IMR-90 (cell line): ENCODE data around the gene TOR3A. TPM values are rescaled to one million over a fixed set of nuclear protein-coding genes. Genes with fewer than 3 reads are reported as not detected.

Experiments
- ATAC-seq: fragments of 200-7000 bp; cut with Tn5 transposase; 2 replicates; pipeline ENCODE4 v1.9.1; 2020; ENCODE audit warnings: low read depth, mild to moderate bottlenecking, moderate library complexity
- BruUV-seq: library from RNA; stranded (reverse); fragments of 400-500 nt; replicated peaks from 2 replicates; lab custom pipeline; 2021; lab: Mats Ljungman, UMichigan
- CTCF ChIA-PET: fragments of 300-600 bp; formaldehyde crosslinking; extraction: SDS; loops from one replicate; lab custom pipeline; 2021; ENCODE audit warnings: antibody characterized with exemption; lab: Yijun Ruan, JAX
- POLR2A ChIA-PET: fragments of 300-600 bp; sonication (Branson Sonifier 250); formaldehyde crosslinking; loops from one replicate; lab custom pipeline; 2022; ENCODE audit warnings: antibody characterized with exemption; ENCODE audit not compliant: unreplicated experiment; lab: Charles Lee
- DNase-seq: peaks from one replicate; pipeline ENCODE4 v3.0.0; 2013
- H2AFZ ChIP-seq: replicated peaks from 2 replicates; pipeline ENCODE3; 2013; ENCODE audit warnings: low read length, mild to moderate bottlenecking; ENCODE audit not compliant: poor library complexity
- H2AK5ac ChIP-seq: 2 replicates; pipeline ENCODE4 v1.6.1; 2013; ENCODE audit warnings: low read depth, low read length, inconsistent platforms
- H2AK9ac ChIP-seq: replicated peaks from 2 replicates; pipeline ENCODE3; 2013; ENCODE audit warnings: mild to moderate bottlenecking, low read depth, low read length, moderate library complexity; ENCODE audit not compliant: poor library complexity
- H2BK120ac ChIP-seq: 2 replicates; pipeline ENCODE4 v1.6.1; 2013; ENCODE audit warnings: low read depth, low read length, inconsistent platforms
- H2BK15ac ChIP-seq: 3 replicates; pipeline ENCODE4 v1.6.1; 2013; ENCODE audit warnings: low read depth, low read length, inconsistent platforms
- H2BK20ac ChIP-seq: 2 replicates; pipeline ENCODE4 v1.6.1; 2013; ENCODE audit warnings: low read depth, mild to moderate bottlenecking, inconsistent platforms, low read length, moderate library complexity
- H2BK5ac ChIP-seq: 2 replicates; pipeline ENCODE4 v1.6.1; 2013; ENCODE audit warnings: mild to moderate bottlenecking, low read depth, low read length, inconsistent platforms; ENCODE audit not compliant: poor library complexity, severe bottlenecking
- H3K14ac ChIP-seq: replicated peaks from 2 replicates; pipeline ENCODE4 v1.6.1; 2013; ENCODE audit warnings: low read depth, low read length, inconsistent platforms
- H3K18ac ChIP-seq: 2 replicates; pipeline ENCODE4 v1.6.1; 2013; ENCODE audit warnings: low read depth, low read length, control low read depth
- H3K23ac ChIP-seq: 2 replicates; pipeline ENCODE4 v1.6.1; 2013; ENCODE audit warnings: low read depth, low read length, inconsistent platforms
- H3K27ac ChIP-seq: 2 replicates; pipeline ENCODE4 v1.5.1; 2013; ENCODE audit warnings: mild to moderate bottlenecking, control low read depth, low read length; ENCODE audit not compliant: insufficient read depth
- H3K27me3 ChIP-seq: 2 replicates; pipeline ENCODE4 v1.6.1; 2013; ENCODE audit warnings: low read length; ENCODE audit not compliant: control insufficient read depth, insufficient read depth
- H3K36me3 ChIP-seq: 2 replicates; pipeline ENCODE4 v1.6.1; 2013; ENCODE audit warnings: low read length, mixed read lengths; ENCODE audit not compliant: control insufficient read depth, insufficient read depth
- H3K4ac ChIP-seq: 2 replicates; pipeline ENCODE4 v1.6.1; 2013; ENCODE audit warnings: low read depth, low read length, inconsistent platforms
- H3K4me1 ChIP-seq: 2 replicates; pipeline ENCODE4 v1.6.1; 2013; ENCODE audit warnings: low read length, mixed read lengths; ENCODE audit not compliant: control insufficient read depth, insufficient read depth
- H3K4me2 ChIP-seq: 2 replicates; pipeline ENCODE4 v1.6.1; 2013; ENCODE audit warnings: low read depth, mild to moderate bottlenecking, control low read depth, low read length, moderate library complexity
- H3K4me3 ChIP-seq: 2 replicates; pipeline ENCODE4 v1.5.1; 2013; ENCODE audit warnings: low read depth, mild to moderate bottlenecking, control low read depth, low read length, moderate library complexity; ENCODE audit not compliant: insufficient read depth
- H3K56ac ChIP-seq: 2 replicates; pipeline ENCODE4 v1.6.1; 2013; ENCODE audit warnings: low read length, inconsistent platforms; ENCODE audit not compliant: insufficient read depth; ENCODE audit errors: extremely low read depth
- H3K79me1 ChIP-seq, 2 experiments: 2 replicates each; pipeline ENCODE4 v1.6.1; 2013; ENCODE audit warnings: low read length in 2 of 2, inconsistent platforms in 1 of 2, low read depth in 1 of 2
- H3K9ac ChIP-seq: 2 replicates; pipeline ENCODE4 v1.6.1; 2013; ENCODE audit warnings: low read depth, low read length, control low read depth
- H3K9me1 ChIP-seq: 2 replicates; pipeline ENCODE4 v1.6.1; 2013; ENCODE audit warnings: low read length, inconsistent platforms; ENCODE audit not compliant: insufficient read depth
- H3K9me3 ChIP-seq: 2 replicates; pipeline ENCODE4 v1.6.1; 2013; ENCODE audit warnings: low read length; ENCODE audit not compliant: control insufficient read depth, insufficient read depth
- H4K20me1 ChIP-seq: 2 replicates; pipeline ENCODE4 v1.6.1; 2013; ENCODE audit warnings: low read length, inconsistent platforms; ENCODE audit not compliant: insufficient read depth
- H4K5ac ChIP-seq: 2 replicates; pipeline ENCODE4 v1.6.1; 2013; ENCODE audit warnings: mild to moderate bottlenecking, low read depth, low read length, control low read depth
- H4K8ac ChIP-seq, 2 experiments: 2 replicates each; pipeline ENCODE4 v1.6.1; 2013; ENCODE audit warnings: low read depth in 2 of 2, low read length in 2 of 2, control low read depth in 1 of 2, inconsistent platforms in 1 of 2
- H4K91ac ChIP-seq: 2 replicates; pipeline ENCODE4 v1.6.1; 2013; ENCODE audit warnings: low read depth, low read length, inconsistent platforms; ENCODE audit not compliant: insufficient read depth
- BHLHE40 ChIP-seq: fragments of 150-350 bp; IDR thresholded peaks from 2 replicates; pipeline ENCODE4 v1.6.1; 2016; ENCODE audit warnings: mild to moderate bottlenecking, low read depth, low read length
- CEBPB ChIP-seq: IDR thresholded peaks from 2 replicates; pipeline ENCODE4 v1.6.1; 2012; ENCODE audit warnings: low read depth, low read length, improper control_type of control experiment
- FOS ChIP-seq: fragments of 150-350 bp; IDR thresholded peaks from 2 replicates; pipeline ENCODE4 v1.6.1; 2016; ENCODE audit warnings: low read depth, low read length
- MAZ ChIP-seq: IDR thresholded peaks from 2 replicates; pipeline ENCODE4 v1.6.1; 2012; ENCODE audit warnings: low read depth, mild to moderate bottlenecking, low read length, improper control_type of control experiment, moderate library complexity, borderline replicate concordance
- MXI1 ChIP-seq: IDR thresholded peaks from 2 replicates; pipeline ENCODE4 v1.6.1; 2012; ENCODE audit warnings: low read depth, mild to moderate bottlenecking, low read length, moderate library complexity, borderline replicate concordance
- NFE2L2 ChIP-seq: fragments of 150-350 bp; IDR thresholded peaks from 2 replicates; pipeline ENCODE4 v1.6.1; 2016; ENCODE audit warnings: low read depth, mild to moderate bottlenecking, low read length
- SMC3 ChIP-seq: fragments of 150-350 bp; IDR thresholded peaks from 2 replicates; pipeline ENCODE4 v1.6.1; 2016; ENCODE audit warnings: low read depth, mild to moderate bottlenecking, antibody characterized with exemption, low read length, moderate library complexity
- WGBS, 2 experiments: methylation state at CpG; one replicate each; pipeline versions ENCODE4 v1.1.5 to v1.1.7; 2013; ENCODE audit warnings: missing lambda C conversion rate in 2 of 2; ENCODE audit not compliant: insufficient read length in 1 of 2; ENCODE audit errors: extremely low coverage in 2 of 2; 5-methylcytosine and 5-hydroxymethylcytosine counted together
- dilution Hi-C: fragments of 300-500 bp; cut with HindIII; formaldehyde crosslinking; loops from one replicate; pipeline ENCODE4 v1.14.3; 2018; ENCODE audit warnings: low sequenced_read_pairs; ENCODE audit not compliant: unreplicated experiment
- in situ Hi-C: fragments of 300-500 bp; cut with MboI; formaldehyde crosslinking; loops from 3 replicates; pipeline ENCODE4 v1.14.3; 2019; ENCODE audit warnings: low sequenced_read_pairs, inconsistent platforms, mixed read lengths
- intact Hi-C: fragments of 100-400 bp; cut with micrococcal nuclease; formaldehyde crosslinking; loops from 2 replicates; pipeline ENCODE4 v1.10.0; 2022
- polyA plus RNA-seq, 3 experiments: library from polyadenylated mRNA; depleted of rRNA; stranded (reverse); fragments of >200 nt; gene quantifications; 2 replicates each; pipeline ENCODE4 v1.2.3, GENCODE V29; 2012; ENCODE audit warnings: low replicate concordance in 1 of 3
- total RNA-seq: library from RNA; depleted of rRNA; stranded (reverse); fragments of >200 nt; gene quantifications from 2 replicates; pipeline ENCODE4 v1.2.3, GENCODE V29; 2012

The TOR3A gene
- total and polyA plus RNA-seq, 2 of the 4 experiments (the other 2 are of a cell fraction), result 16.8 to 22.2 TPM

DNA sequence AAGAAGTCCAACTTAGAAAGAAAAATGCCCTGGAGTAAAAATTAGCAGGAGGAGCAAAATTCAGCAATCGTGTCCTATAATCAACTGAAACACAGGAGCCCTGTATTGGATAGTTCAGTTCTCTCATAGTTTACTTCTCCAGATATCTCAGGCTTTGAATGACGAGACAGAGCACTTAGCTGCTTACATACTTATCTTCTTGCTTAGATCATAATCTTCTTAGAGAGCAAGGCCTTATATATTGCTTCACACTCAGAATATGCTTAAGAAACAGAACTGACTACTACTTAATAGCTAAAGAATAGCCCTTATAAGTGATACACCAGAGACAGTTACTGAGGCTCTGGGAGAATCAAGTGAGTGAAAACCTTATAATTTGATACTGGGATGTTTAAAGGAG is 38.9 kb downstream of the TOR3A start:
- no peak overlapping the region for H3K27ac ChIP-seq
- no peak overlapping the region for H4K91ac ChIP-seq
- no peak overlapping the region for H3K14ac ChIP-seq
- H4K5ac ChIP-seq, result no peak overlapping the region
- no peak overlapping the region for H4K8ac ChIP-seq
- peaks cover 6% of the 10 kb centered on the region for H3K4me1 ChIP-seq
- H3K9me3 ChIP-seq, result no peaks in the 10 kb centered on the region
- peaks cover 29% of the 10 kb centered on the region for H3K36me3 ChIP-seq
- H2BK15ac ChIP-seq, result no peak overlapping the region
- in situ Hi-C loops (loop anchor here (5.0 to 10.0 kb wide), 2 partner anchors 77 to 174 kb away; partner anchors contain the start of gene SOAT1), intact Hi-C loops (loop anchor here (1.0 to 2.0 kb wide), 4 partner anchors 42 to 248 kb away; partner anchors contain the start of gene SOAT1), dilution Hi-C loops (no loop called here)
- H3K4ac ChIP-seq, result no peak overlapping the region
- no peak overlapping the region for H2AK5ac ChIP-seq
- no CpG with 5 or more reads among the region's 2 CpGs for WGBS, 2 experiments
- no peak overlapping the region for H3K23ac ChIP-seq
- TF ChIP-seq MXI1, result no peak
- TF ChIP-seq BHLHE40, result no peak
- TF ChIP-seq CEBPB, result no peak
- TF ChIP-seq FOS, result no peak
- no peak for TF ChIP-seq SMC3
- TF ChIP-seq NFE2L2, result no peak
- no peak for TF ChIP-seq MAZ
- no peak overlapping the region for H2AK9ac ChIP-seq
- no peak overlapping the region for H2BK20ac ChIP-seq
- no peak overlapping the region for H2AFZ ChIP-seq
- peaks cover 6% of the 10 kb centered on the region; the same call in 1 of the 2 replicates for H4K20me1 ChIP-seq
- H3K56ac ChIP-seq, result no peak overlapping the region
- no TSS peak for BruUV-seq
- POLR2A ChIA-PET, result no interaction called here
- no peak overlapping the region for H3K4me3 ChIP-seq
- DNase-seq (no peak), ATAC-seq (no peak; the same call in 1 of the 2 replicates)
- no peaks in the 10 kb centered on the region for H3K27me3 ChIP-seq
- H3K18ac ChIP-seq, result no peak overlapping the region
- no peak overlapping the region for H2BK5ac ChIP-seq
- peaks cover 3% of the 10 kb centered on the region; the same call in 1 of the 2 replicates for H3K9me1 ChIP-seq
- no peak overlapping the region for H3K4me2 ChIP-seq
- peaks cover 12 to 72% of the 10 kb centered on the region in 2 experiments for H3K79me1 ChIP-seq
- no peak overlapping the region for H3K9ac ChIP-seq
- CTCF ChIA-PET, result interaction anchor here (0.6 to 2.3 kb wide), 10 partner anchors 10 to 126 kb away, joined by 3 to 9 read pairs (median 3); no protein-coding TSS in a partner anchor
- no peak overlapping the region for H2BK120ac ChIP-seq
